Stomach smooth muscle (tissue), 2 donors: Measurements from ENCODE around the gene RAX.

ENCODE experiments used
- H3K27ac ChIP-seq: one replicate; pipeline ENCODE4 v1.7.0; 2013; ENCODE audit warnings: mild to moderate bottlenecking, low read length, inconsistent platforms
- H3K27me3 ChIP-seq, 2 donors: one replicate each; pipeline ENCODE4 v1.7.0; 2013; ENCODE audit warnings: low read length in 2 of 2; ENCODE audit not compliant: insufficient read depth in 2 of 2, control insufficient read depth in 1 of 2
- H3K36me3 ChIP-seq, 2 donors: one replicate each; pipeline ENCODE4 v1.7.0; 2013; ENCODE audit warnings: low read length in 2 of 2; ENCODE audit not compliant: control insufficient read depth in 2 of 2, insufficient read depth in 2 of 2
- H3K4me1 ChIP-seq: one replicate; pipeline ENCODE4 v1.7.0; 2013; ENCODE audit warnings: low read length; ENCODE audit not compliant: control insufficient read depth, insufficient read depth
- H3K4me3 ChIP-seq, 2 donors: one replicate each; pipeline ENCODE4 v1.7.0; 2013; ENCODE audit warnings: low read length in 2 of 2
- H3K9ac ChIP-seq, 2 donors: one replicate each; pipeline ENCODE4 v1.7.0; 2013; ENCODE audit warnings: low read length in 2 of 2, mild to moderate bottlenecking in 1 of 2
- H3K9me3 ChIP-seq, 2 donors: one replicate each; pipeline ENCODE4 v1.7.0; 2013; ENCODE audit warnings: low read length in 2 of 2; ENCODE audit not compliant: control insufficient read depth in 2 of 2
- donor health status: healthy.
- donor health status: Pancreatic carcinoma.

RAX gene

GRCh38 chr18:59272891-59273758 is at the start of gene RAX:
Gene RAX, minus strand, starts transcription at chr18:59273454. Its CDS starts 248 bp downstream, at chr18:59273206.
- H3K27ac ChIP-seq: no peak within 1 kb of the TSS
- H3K4me3 ChIP-seq: peak within 1 kb of the TSS; percentile 49 to 62
- no peaks in the 10 kb centered on the region for H3K36me3 ChIP-seq
- peaks cover 61 to 69% of the 10 kb centered on the region in 2 donors for H3K27me3 ChIP-seq
- no peak within 1 kb of the TSS for H3K9ac ChIP-seq
- peaks cover 12% of the 10 kb centered on the region for H3K4me1 ChIP-seq
- no peaks in the 10 kb centered on the region for H3K9me3 ChIP-seq

DNA sequence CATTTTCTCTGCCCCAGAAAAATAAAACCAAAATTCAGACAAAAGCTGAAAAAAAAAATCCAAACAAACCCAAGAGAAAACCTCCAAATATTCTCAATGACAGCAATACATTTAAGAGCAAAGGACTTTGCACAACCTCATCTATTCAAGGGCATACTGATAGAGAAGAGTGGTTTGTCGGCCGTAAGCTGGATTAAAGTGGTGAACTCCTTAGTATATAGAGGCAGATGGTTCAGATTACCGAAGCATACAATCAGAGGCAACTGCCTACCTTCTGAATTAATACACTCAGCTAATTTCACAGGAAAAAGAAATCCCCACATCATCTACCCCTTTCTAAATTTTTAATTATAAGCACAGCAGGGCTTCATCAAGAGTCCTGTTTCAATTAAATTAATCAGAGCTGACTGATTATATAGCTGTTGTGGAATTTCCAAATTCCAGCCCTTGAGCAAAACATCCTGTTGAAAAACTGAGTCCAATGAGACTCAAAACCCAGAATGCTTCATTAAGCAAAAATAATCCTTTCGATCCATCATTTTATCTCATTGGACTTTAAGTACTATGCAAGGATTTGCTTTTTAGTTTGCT is 45.3 kb upstream of the RAX start, which contains the start of gene CPLX4:
Gene CPLX4 (minus strand): TSS at position 190 of the 591 bp plus-strand sequence. CDS start 187 bp downstream, at position 3.
- Histone ChIP-seq H3K9me3 (no peaks in the 10 kb centered on the region), H3K4me1 (no peaks in the 10 kb centered on the region), H3K27ac (no peak within 1 kb of the TSS)

GRCh38 chr18:59311631-59312030 is 38.4 kb upstream of the RAX start:
- H3K9me3 ChIP-seq: no peaks in the 10 kb centered on the region
- H3K9ac ChIP-seq: no peak overlapping the region
- peaks cover 12 to 19% of the 10 kb centered on the region in 2 donors for H3K27me3 ChIP-seq
- H3K27ac ChIP-seq: no peak overlapping the region
- no peaks in the 10 kb centered on the region for H3K36me3 ChIP-seq
- H3K4me3 ChIP-seq: no peak overlapping the region
- H3K4me1 ChIP-seq: peaks cover 4% of the 10 kb centered on the region

More for the DNA sequence above, 45.3 kb upstream of the RAX start, which contains the start of gene CPLX4:
- Histone ChIP-seq H3K27me3 (no peaks in the 10 kb centered on the region), H3K36me3 (no peaks in the 10 kb centered on the region), H3K9ac (no peak within 1 kb of the TSS), H3K4me3 (no peak within 1 kb of the TSS)

DNA sequence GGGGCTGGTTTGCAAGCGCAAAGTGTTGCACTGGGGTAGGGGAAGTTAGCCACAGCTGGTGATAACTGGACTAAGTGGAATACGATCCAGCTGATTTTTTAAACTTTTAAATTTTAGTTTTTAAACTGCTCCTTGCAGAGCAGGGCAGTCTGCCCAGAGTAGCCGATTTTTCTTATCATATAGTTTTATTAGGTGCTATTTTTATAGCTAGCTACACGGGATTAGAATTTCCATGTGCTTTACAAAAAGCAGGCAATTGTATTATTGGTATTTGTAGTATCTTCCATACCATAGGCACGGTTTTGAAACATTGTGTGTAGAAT is 35.6 kb upstream of the RAX start:
- H3K27me3 ChIP-seq: peaks cover 12 to 19% of the 10 kb centered on the region in 2 donors
- no peak overlapping the region for H3K9ac ChIP-seq
- H3K9me3 ChIP-seq: no peaks in the 10 kb centered on the region
- H3K27ac ChIP-seq: no peak overlapping the region
- H3K36me3 ChIP-seq: no peaks in the 10 kb centered on the region
- H3K4me1 ChIP-seq: peaks cover 4% of the 10 kb centered on the region
- peak overlapping the region in 1 of 2 donors; percentile 63 for H3K4me3 ChIP-seq

GRCh38 chr18:59308248-59308937 is 35.1 kb upstream of the RAX start:
- Histone ChIP-seq H3K36me3 (no peaks in the 10 kb centered on the region), H3K9me3 (no peaks in the 10 kb centered on the region), H3K27me3 (peaks cover 12 to 19% of the 10 kb centered on the region in 2 donors), H3K4me3 (peak overlapping the region in 1 of 2 donors; percentile 63), H3K9ac (no peak overlapping the region), H3K4me1 (peaks cover 4% of the 10 kb centered on the region), H3K27ac (no peak overlapping the region)

- Histone ChIP-seq H3K4me1 (peaks cover 4% of the 10 kb centered on the region), H3K9me3 (no peaks in the 10 kb centered on the region), H3K27ac (no peak overlapping the region), H3K4me3 (no peak overlapping the region), H3K9ac (no peak overlapping the region), H3K27me3 (peaks cover 12 to 13% of the 10 kb centered on the region in 2 donors), H3K36me3 (no peaks in the 10 kb centered on the region)
Observed at GRCh38 chr18:59306640-59307039, 33.4 kb upstream of the RAX start.

DNA sequence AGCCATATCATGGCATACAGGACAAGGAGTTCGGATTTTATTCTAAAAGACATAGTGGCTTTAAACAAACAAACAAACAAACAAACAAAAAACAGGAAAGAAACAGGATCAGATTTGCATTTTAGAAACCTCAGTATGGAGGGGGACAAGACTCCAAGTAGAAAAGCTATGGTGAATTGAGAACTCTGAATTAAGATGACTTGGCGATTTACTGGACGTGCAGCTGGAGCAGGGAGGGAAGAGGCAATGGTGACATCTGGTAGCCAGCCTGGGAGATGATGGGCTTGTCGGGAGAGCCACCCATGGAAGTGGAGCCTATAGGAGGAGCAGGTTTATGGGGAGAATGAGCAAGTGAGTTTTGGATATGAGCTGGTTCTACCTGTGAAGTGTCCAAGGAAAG is 32.0 kb upstream of the RAX start:
- Histone ChIP-seq H3K9ac (no peak overlapping the region), H3K27ac (no peak overlapping the region), H3K9me3 (no peaks in the 10 kb centered on the region), H3K27me3 (peaks cover 12 to 16% of the 10 kb centered on the region in 2 donors), H3K36me3 (no peaks in the 10 kb centered on the region), H3K4me1 (peaks cover 4% of the 10 kb centered on the region), H3K4me3 (no peak overlapping the region)

DNA sequence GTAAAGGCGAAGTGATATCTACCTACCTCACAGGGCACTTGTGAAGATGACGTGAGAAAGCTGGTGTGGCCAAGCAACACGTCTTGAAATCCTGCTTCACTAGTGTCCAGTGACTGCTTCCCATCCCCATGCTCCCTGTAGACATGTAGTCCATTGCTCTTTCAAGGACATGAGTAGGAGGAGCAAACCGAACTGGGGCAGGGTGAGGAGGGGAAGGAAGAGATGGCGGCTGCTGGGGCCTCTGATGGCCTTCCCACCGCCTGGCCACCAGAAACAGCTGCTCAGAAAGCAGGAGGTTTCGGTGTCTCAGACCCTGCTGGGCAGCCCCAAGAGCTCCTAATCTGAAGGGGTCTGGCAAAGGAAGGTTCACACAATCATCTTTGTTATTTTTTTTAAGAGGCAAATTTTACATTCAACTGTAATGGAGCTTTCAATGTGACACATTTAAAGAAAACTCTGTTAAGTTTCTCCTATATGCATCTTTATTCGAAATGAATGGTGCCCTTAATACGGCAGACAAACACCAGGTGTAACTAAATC is 30.5 kb upstream of the RAX start:
- no peaks in the 10 kb centered on the region for H3K36me3 ChIP-seq
- H3K27me3 ChIP-seq: peaks cover 4 to 11% of the 10 kb centered on the region in 2 donors
- H3K4me3 ChIP-seq: no peak overlapping the region

DNA sequence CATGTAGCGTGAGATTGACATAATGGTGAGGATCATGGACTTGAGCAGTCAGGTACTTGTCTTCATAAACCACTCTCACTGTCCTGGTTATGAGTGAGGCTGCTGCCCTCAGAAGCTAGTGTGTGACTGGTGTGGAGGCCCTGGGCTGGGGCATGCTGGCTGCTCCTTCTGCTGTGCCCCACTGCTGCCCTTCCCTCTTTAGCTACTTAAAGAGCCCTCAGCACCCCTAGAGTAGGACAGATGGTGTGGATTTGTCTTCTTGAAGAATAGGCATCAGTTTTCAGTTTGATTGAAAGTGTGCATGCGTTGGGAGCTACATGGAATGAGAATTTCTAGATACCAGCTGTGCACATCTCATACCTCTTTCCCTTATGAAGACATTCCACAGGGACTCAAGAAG is 29.8 kb upstream of the RAX start:
- Histone ChIP-seq H3K36me3 (no peaks in the 10 kb centered on the region), H3K9ac (no peak overlapping the region), H3K27me3 (peaks cover 1 to 9% of the 10 kb centered on the region in 2 donors), H3K27ac (no peak overlapping the region), H3K4me1 (no peaks in the 10 kb centered on the region), H3K9me3 (no peaks in the 10 kb centered on the region), H3K4me3 (no peak overlapping the region)

More for the DNA sequence above, 30.5 kb upstream of the RAX start:
- no peak overlapping the region for H3K27ac ChIP-seq
- no peaks in the 10 kb centered on the region for H3K9me3 ChIP-seq
- H3K4me1 ChIP-seq: peaks cover 2% of the 10 kb centered on the region
- H3K9ac ChIP-seq: no peak overlapping the region

DNA sequence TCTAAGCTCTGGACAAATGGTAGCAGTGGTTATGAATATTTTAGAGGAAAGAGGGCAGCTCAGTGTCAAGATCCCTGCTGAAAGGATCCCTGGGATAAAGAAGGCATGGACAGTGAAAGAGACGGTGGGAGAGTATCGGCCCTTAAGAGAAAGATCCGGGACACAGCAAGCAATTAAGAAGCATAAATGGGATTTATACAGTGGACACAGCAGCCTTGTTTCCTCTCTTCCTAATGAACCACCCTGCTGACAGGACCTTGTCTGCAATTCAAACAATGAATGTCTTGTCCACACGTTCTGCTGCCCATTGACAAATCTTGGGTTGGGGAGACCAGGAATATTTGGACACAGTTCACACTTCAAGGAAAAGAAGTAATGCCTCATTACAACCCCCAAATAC is 28.7 kb upstream of the RAX start:
- no peaks in the 10 kb centered on the region for H3K9me3 ChIP-seq
- H3K36me3 ChIP-seq: no peaks in the 10 kb centered on the region
- H3K4me3 ChIP-seq: no peak overlapping the region
- H3K4me1 ChIP-seq: no peaks in the 10 kb centered on the region
- H3K27ac ChIP-seq: no peak overlapping the region
- H3K9ac ChIP-seq: no peak overlapping the region
- H3K27me3 ChIP-seq: peaks cover 0 to 6% of the 10 kb centered on the region in 2 donors
